Measurements from ENCODE around the gene KRT14.

GRCh38 chr17:41592601-41593305 is 6.1 kb upstream of the KRT14 start:
- TF ChIP-seq CTCF (conservative IDR thresholded peaks at IDR 0.05; ENCODE audit: low read depth in 2 of 2) (no peak), POLR2AphosphoS5 (IDR thresholded peaks at IDR 0.05; ENCODE audit: low read depth) (no peak), NANOG (IDR thresholded peaks at IDR 0.05; ENCODE audit: borderline replicate concordance) (no peak), EZH2 (IDR thresholded peaks at IDR 0.05; ENCODE audit: low read depth, unreplicated experiment) (no peak), REST (IDR thresholded peaks at IDR 0.05; ENCODE audit: unreplicated experiment) (no peak), JUNB (IDR thresholded peaks at IDR 0.05; ENCODE audit: unreplicated experiment) (no peak), ETS1 (IDR thresholded peaks at IDR 0.05) (no peak), ZNF331 (CRISPR knock-in tag; IDR thresholded peaks at IDR 0.05; ENCODE audit: low read depth) (no peak), ZNF114 (CRISPR knock-in tag; IDR thresholded peaks at IDR 0.05) (no peak), CREB1 (CRISPR knock-in tag; IDR thresholded peaks at IDR 0.05; ENCODE audit: low read depth) (no peak), EZH2phosphoT487 (IDR thresholded peaks at IDR 0.05; ENCODE audit: unreplicated experiment) (no peak)
